Ramos (cell line): Measurements from ENCODE around the gene ADI1.
"Not testable (repeated sequence)": the region's sequence is repeated elsewhere in the genome, so short reads cannot be mapped to it uniquely, and the experiment has no call there.

ENCODE experiments used
- in situ Hi-C: fragments of 300-500 bp; cut with MboI; formaldehyde crosslinking; loops from one replicate; pipeline ENCODE4 v1.14.3; 2022; ENCODE audit warnings: low sequenced_read_pairs; ENCODE audit not compliant: unreplicated experiment

Gene ADI1

DNA sequence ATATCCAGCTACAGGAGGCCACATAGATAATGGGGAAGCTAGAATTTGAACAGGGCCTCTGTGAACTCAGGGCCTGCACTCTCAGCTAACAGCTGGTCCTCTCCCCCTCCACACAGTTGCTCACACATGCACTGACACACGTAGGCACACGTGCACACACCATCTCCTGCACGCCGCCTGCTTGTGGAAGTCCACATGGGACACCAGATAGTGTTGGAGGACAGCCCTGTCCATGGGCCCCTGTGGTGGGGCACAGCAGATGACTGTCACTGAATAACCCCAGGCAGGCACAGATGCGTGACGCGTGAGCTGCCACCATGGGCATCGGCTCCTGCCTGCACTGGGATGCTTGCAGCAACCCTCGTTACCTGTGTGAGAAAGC, 52.9 kb downstream of the ADI1 start:
- in situ Hi-C loops: no loop called here

GRCh38 chr2:3465844-3466481, 53.4 kb downstream of the ADI1 start:
- in situ Hi-C loops: no loop called here

- in situ Hi-C loops: no loop called here
Observed at GRCh38 chr2:3465328-3465727, 54.0 kb downstream of the ADI1 start.

DNA sequence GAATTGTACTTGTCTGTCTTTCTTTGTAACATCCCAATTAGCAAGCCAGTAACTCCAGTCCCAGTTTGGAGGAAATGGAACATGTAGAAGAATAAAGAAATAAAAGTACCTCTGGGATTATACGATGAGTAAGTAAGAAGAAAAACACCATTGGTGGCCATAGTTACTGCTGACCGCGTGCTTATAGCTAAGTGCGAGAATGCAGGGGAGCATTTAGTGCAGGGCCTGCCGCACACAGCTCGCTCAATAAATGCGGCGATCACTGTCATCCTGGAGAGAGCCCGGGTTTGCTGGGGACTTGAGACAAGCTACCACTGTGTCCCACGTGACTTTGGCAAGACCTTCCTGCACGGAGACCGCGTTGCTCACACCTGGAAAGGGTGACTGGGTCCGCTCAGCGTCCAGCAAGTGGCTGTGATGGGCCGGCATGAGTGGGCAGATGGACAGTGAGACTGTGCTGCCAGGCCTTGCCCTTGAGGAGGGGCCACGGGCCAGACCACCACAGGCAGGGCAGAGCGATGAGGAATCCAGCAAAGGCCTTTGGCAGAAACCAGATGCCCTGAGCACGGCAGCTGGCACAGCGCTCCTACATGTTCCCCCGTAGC, 54.8 kb downstream of the ADI1 start:
- in situ Hi-C loops: no loop called here

GRCh38 chr2:3463944-3464343, 55.4 kb downstream of the ADI1 start:
- in situ Hi-C loops: no loop called here

DNA sequence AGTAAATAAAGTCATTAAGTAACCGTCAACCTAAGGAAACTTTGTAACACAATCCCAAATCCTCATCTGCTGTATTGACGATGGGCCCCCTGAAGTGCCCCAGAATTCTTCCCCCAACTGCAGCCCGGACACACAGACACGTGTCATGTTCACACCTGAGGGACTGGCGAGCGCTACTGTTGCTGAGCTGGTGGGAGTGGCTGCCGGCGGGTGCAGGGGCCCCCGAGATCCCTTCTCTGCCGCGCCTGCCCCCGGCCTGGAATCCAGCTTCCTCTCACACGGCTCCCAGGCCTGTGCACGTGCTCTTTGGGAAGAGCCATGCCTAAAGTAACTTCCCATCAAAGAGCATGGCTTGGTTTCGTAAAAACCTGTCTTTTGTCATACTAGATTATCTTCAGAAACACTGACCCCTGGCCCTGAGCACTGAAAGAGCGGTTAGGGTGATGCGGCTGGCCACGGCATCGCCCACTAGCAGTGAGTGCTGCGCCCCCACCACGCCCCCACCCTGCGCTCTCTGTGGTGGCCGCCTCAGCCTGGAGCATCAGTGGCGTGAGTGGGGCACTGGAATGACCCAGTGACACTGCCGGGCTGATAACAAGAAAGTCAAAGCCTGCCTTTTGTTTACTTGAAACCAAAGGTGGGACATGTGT, 56.0 kb downstream of the ADI1 start:
- in situ Hi-C loops: no loop called here

GRCh38 chr2:3462493-3463104, 56.7 kb downstream of the ADI1 start:
- in situ Hi-C loops: no loop called here

DNA sequence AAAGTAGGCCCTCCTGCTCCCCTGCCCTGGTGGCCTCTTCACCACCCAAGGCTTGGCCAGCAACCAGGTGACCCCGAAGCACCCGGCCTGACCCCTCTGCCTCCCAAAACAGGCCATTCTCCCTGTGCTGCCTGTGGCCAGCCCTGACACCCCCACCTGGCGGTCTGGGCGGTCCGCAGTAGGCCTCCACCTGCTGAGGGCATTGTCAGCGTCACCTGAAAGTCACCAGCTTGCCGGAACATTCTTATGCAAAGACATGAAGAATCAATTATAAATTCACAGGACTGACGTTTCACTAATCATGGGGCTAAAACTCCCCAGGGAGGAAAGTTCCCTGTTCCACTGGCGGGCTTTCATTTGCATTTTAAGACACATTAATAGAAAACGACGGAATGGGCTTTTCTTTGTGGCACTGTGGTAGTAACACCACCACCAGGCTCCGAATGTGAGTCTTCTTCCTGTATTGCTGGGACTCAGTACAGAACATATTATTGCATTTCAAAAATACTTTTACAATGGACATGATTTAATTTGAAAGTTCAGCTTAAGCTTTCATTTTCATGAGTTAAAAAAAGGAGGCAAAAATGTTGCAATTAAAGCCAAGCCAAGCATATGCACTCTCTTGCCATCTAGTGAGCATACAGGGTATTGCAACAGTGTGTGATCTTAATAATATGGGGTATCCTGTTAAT, 57.4 kb downstream of the ADI1 start:
- in situ Hi-C loops: no loop called here

DNA sequence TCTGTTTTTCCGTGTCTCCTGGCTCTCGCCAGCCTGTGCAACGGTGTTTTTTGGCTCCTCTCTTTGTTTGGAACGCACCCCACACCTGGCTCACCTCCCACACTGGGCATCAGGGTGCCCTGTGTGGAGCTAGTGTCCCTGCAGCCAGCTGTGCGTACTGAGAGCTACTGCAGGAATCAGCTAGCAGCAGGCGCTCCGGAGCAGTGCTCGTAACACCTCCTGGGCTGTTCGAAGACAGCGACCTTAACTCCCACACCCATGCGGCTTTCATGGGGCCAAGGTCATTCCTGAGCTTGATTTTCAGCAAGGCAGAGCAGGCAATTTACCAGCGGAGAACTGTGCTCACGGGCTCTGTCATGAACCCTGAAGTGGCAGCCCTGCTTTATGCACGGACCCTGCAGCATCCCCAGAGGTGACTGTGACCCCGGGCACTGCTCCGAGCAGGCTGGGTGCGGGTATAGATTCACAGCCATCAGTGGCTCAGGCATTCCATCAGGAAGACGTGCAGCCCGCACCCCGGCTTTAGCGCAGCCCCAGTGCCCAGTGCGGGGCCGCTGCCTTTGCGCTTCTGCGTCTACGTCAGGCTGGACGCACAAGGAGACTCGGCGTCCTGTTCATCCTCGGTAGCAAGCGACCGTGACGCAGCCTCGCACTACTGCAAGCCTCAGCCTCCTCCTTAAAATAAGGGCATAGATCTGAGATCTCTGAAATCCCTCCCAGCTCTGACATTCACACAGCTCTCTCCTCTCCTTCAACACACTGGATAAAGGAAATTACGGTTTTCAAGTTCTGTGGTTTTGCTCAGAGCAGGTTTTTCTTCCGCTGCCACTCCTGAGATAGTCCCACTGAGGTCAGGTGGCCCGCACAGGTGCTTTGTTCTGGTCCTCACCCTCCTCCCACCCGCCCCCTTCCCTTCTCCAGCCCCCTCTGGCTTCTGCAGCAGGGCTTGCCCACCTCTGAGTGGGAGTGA, 58.2 kb downstream of the ADI1 start:
- in situ Hi-C loops: no loop called here

- in situ Hi-C loops: no loop called here
Observed at GRCh38 chr2:3460156-3460555, 59.2 kb downstream of the ADI1 start.

GRCh38 chr2:3459185-3460015, 59.9 kb downstream of the ADI1 start:
- in situ Hi-C loops: no loop called here

GRCh38 chr2:3458396-3459184, 60.7 kb downstream of the ADI1 start:
- in situ Hi-C loops: no loop called here

- in situ Hi-C loops: no loop called here
Observed at GRCh38 chr2:3457524-3458395, 61.6 kb downstream of the ADI1 start.

DNA sequence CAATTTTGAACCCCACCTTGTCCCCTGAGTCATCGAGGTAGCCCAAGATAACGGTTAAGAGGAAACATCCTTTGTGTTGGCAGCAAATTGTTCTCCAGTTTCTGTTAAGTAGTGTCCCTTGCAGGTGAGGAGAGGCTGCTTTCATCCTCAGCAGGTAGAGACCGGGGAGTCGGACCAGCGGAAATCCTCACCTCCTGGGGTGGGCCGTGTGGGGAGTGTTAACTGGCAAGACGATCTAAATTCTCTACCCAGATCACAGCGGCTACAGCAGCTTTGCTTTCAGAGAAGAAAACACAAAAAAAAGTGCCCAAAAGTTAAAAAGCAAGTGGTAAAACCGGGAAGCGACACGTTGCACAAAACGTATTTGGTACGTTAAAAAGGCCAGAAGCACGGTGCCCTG, 63.2 kb downstream of the ADI1 start:
- in situ Hi-C loops: no loop called here

DNA sequence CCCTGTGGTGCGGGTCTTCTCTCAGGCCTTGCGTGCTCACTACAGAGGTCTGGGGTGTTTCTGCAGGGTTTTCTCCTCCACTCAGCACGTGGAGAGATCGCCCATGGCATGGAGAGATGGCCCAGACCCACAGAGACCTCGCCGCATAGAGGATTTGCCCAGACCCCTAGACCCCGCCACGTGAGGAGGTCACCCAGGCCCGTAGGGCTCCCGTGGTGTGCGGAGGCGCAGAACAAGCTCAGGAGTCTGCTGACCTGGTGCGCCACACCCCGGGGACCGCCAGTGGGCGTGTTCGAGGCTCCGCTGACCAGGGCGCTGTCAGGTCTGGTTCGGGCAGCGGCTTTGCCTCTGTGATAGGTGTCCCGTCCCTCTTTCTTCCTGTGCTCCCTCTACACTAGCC, 64.5 kb downstream of the ADI1 start:
- in situ Hi-C loops: no loop called here

- in situ Hi-C loops: not testable (repeated sequence)
Observed at GRCh38 chr2:3454005-3454404, 65.3 kb downstream of the ADI1 start.
